ENCODE results near the gene ERVMER34-1. TPM values are rescaled to one million over a fixed set of nuclear protein-coding genes. Genes with fewer than 3 reads are reported as not detected.

Gene ERVMER34-1
- total RNA-seq, 1 experiment from 2014 or later, result 0.32 TPM

- Histone ChIP-seq H3K4me1 (ENCODE audit: insufficient read depth, low read length, poor library complexity, severe bottlenecking) (no peaks in the 10 kb centered on the region), H3K9me3 (ENCODE audit: low read depth, low read length, poor library complexity, severe bottlenecking) (no peaks in the 10 kb centered on the region), H3K27ac (ENCODE audit: low read depth, low read length, poor library complexity, severe bottlenecking) (no peak overlapping the region), H3K36me3 (ENCODE audit: insufficient read depth, low read length, poor library complexity, severe bottlenecking) (no peaks in the 10 kb centered on the region), H3K4me3 (ENCODE audit: low read depth, low read length, poor library complexity, severe bottlenecking) (no peak overlapping the region), H3K27me3 (replicated peaks; ENCODE audit: insufficient read depth, low read depth, low read length, poor library complexity) (peaks cover 12% of the 10 kb centered on the region)
- POLR2A ChIA-PET (ENCODE audit: low non-redundant PET), result no interaction called here
- no peak for TF ChIP-seq EZH2 (IDR thresholded peaks at IDR 0.05; ENCODE audit: borderline replicate concordance, low read depth, low read length, poor library complexity, severe bottlenecking)
- TF ChIP-seq CTCF (conservative IDR thresholded peaks at IDR 0.05; ENCODE audit: low read depth, low read length), result no peak
- intact Hi-C loops (cut with micrococcal nuclease; ENCODE audit: unreplicated experiment), result no loop called here
- no TSS peak for BruUV-seq (replicated peaks)
- DNase-seq (ENCODE audit: low spot score), result no peak
- CTCF ChIA-PET, result no interaction called here
These were observed 1.0 kb downstream of the ERVMER34-1 start for GRCh38 chr4:52750213-52750612.

GRCh38 chr4:52748432-52748831, 2.8 kb downstream of the ERVMER34-1 start:
- BruUV-seq (replicated peaks), result no TSS peak
- Histone ChIP-seq H3K27ac (ENCODE audit: low read depth, low read length, poor library complexity, severe bottlenecking) (no peak overlapping the region), H3K4me1 (ENCODE audit: insufficient read depth, low read length, poor library complexity, severe bottlenecking) (no peaks in the 10 kb centered on the region), H3K4me3 (ENCODE audit: low read depth, low read length, poor library complexity, severe bottlenecking) (no peak overlapping the region), H3K27me3 (replicated peaks; ENCODE audit: insufficient read depth, low read depth, low read length, poor library complexity) (peaks cover 12% of the 10 kb centered on the region), H3K36me3 (ENCODE audit: insufficient read depth, low read length, poor library complexity, severe bottlenecking) (no peaks in the 10 kb centered on the region), H3K9me3 (ENCODE audit: low read depth, low read length, poor library complexity, severe bottlenecking) (no peaks in the 10 kb centered on the region)
- ChIA-PET POLR2A (ENCODE audit: low non-redundant PET) (no interaction called here), CTCF (no interaction called here)
- no peak for DNase-seq (ENCODE audit: low spot score)
- intact Hi-C loops (cut with micrococcal nuclease; ENCODE audit: unreplicated experiment), result no loop called here
- TF ChIP-seq CTCF (conservative IDR thresholded peaks at IDR 0.05; ENCODE audit: low read depth, low read length), result no peak
- no peak for TF ChIP-seq EZH2 (IDR thresholded peaks at IDR 0.05; ENCODE audit: borderline replicate concordance, low read depth, low read length, poor library complexity, severe bottlenecking)

GRCh38 chr4:52744588-52744987, 6.6 kb downstream of the ERVMER34-1 start:
- CTCF ChIA-PET, result no interaction called here
- H3K4me1 ChIP-seq (ENCODE audit: insufficient read depth, low read length, poor library complexity, severe bottlenecking), result no peaks in the 10 kb centered on the region

More at GRCh38 chr4:52744588-52744987, 6.6 kb downstream of the ERVMER34-1 start:
- H3K9me3 ChIP-seq (ENCODE audit: low read depth, low read length, poor library complexity, severe bottlenecking), result no peaks in the 10 kb centered on the region
- no TSS peak for BruUV-seq (replicated peaks)
- POLR2A ChIA-PET (ENCODE audit: low non-redundant PET), result no interaction called here
- intact Hi-C loops (cut with micrococcal nuclease; ENCODE audit: unreplicated experiment), result no loop called here
- TF ChIP-seq CTCF (conservative IDR thresholded peaks at IDR 0.05; ENCODE audit: low read depth, low read length) (no peak), EZH2 (IDR thresholded peaks at IDR 0.05; ENCODE audit: borderline replicate concordance, low read depth, low read length, poor library complexity, severe bottlenecking) (no peak)
- no peak for DNase-seq (ENCODE audit: low spot score)
- no peaks in the 10 kb centered on the region for H3K27me3 ChIP-seq (replicated peaks; ENCODE audit: insufficient read depth, low read depth, low read length, poor library complexity)
- H3K4me3 ChIP-seq (ENCODE audit: low read depth, low read length, poor library complexity, severe bottlenecking), result no peak overlapping the region
- no peak overlapping the region for H3K27ac ChIP-seq (ENCODE audit: low read depth, low read length, poor library complexity, severe bottlenecking)
- H3K36me3 ChIP-seq (ENCODE audit: insufficient read depth, low read length, poor library complexity, severe bottlenecking), result no peaks in the 10 kb centered on the region
